Measurements from ENCODE around the gene SPSB2.
"Not testable (repeated sequence)": the region's sequence is repeated elsewhere in the genome, so short reads cannot be mapped to it uniquely, and the experiment has no call there.

SPSB2 gene

DNA sequence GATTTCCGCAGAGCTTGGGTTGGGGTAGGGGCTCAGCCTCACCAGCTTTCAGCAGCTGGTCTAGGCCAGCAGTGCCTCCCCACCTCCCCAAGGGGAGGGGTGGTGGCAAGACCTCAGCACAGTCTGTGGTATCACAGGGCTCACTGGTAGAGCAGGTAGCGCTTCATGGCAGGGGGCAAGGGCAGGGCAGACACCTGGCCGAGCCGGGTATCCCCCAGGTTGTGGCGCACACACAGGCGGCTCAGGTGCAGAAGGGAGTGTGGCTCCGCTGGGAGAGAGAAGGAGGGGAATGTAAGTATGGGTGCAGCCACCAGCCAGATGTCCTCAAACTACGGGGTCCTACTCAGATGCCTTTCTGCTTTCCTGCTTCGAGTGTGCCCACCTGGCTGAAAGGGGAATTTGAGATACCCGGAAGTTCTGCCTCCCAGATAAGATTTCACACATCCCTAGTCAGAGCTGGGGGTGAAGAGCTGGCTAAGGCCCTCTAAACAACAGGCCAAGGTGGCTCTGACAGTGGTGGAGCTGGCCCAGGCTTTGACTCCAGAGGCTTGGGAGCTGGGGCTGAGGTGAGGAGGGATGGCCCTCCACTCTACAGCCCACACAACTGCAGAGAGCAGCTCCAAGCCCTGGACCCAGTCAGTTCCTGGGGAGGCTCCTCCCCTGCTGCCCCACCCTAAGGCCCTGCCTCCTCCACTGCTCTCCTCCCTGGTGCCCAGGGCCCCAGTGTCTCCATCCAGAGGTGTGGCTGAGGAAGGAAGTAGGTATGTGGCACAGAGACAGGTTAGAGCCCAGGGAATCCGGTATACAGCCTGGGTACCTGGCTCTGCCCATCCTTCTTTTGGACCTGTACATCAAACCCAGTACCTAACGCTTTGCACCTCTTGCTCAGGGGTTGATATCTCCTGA is 1.8 kb downstream of the SPSB2 start:
- DNase-seq (ENCODE audit: low read depth in 1 of 2, low spot score in 1 of 2), result no peak

- DNase-seq (ENCODE audit: low read depth in 1 of 2, low spot score in 1 of 2), result not testable (repeated sequence)
Observed at GRCh38 chr12:6870304-6870703, 2.8 kb downstream of the SPSB2 start.

GRCh38 chr12:6869049-6870021 is 3.8 kb downstream of the SPSB2 start:
- peak; percentile 76 to 78 for DNase-seq (ENCODE audit: low read depth in 1 of 2, low spot score in 1 of 2)

GRCh38 chr12:6868211-6869048 is 4.7 kb downstream of the SPSB2 start:
- no peak for DNase-seq (ENCODE audit: low read depth in 1 of 2, low spot score in 1 of 2)

- DNase-seq (ENCODE audit: low read depth in 1 of 2, low spot score in 1 of 2), result peak; percentile 64 to 71
Observed at GRCh38 chr12:6867413-6868210, 5.5 kb downstream of the SPSB2 start, which contains the start of gene TPI1. Gene TPI1, plus strand, starts transcription at chr12:6867531. Its CDS starts 36 bp downstream, at chr12:6867567.

DNA sequence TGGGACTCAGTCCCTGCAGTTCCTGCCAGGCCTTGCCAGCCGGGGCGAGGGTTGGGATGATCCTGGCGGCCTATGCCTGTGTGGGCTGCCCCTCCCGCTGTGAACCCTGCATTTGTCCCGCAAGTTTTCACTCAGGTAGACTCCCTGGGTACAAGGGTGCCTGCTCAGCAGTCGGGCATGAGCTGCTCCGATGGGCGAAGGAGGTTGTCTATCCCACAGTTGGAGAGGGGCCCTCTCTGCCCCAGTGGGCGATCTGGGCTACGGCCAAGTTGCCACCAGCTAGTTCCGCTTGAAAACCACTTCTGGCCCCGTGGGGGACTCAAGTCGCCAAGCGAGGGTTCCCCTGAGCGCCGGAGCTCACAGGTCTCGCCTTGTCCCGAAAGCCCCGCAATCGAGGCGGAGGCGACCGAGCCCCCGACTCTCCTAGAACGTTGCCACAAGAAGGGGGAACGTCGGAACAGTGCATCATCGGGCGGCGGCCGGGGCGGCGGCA is 6.1 kb downstream of the SPSB2 start:
- DNase-seq (ENCODE audit: low read depth in 1 of 2, low spot score in 1 of 2), result no peak

GRCh38 chr12:6866163-6866919 is 6.8 kb downstream of the SPSB2 start:
- no peak for DNase-seq (ENCODE audit: low read depth in 1 of 2, low spot score in 1 of 2)

DNA sequence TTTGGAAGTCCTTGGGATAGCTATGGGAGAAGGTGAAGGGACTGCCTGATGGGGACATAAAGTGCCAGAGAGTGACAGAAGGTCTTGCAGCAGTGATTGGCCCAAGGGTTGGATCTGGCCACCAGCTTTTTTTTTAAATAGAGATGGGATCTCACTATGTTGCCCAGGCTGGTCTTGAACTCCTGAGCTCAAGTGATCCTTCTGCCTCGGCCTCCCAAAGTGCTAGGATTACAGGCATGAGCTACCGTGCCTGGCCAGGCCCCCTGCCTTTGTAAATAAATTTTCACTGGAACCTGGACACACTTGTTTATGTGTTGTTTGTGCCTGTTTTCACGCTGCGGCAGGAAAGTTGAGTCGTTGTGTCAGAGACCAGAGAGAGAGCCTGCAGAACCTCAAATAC is 7.8 kb downstream of the SPSB2 start:
- not testable (repeated sequence) for DNase-seq (ENCODE audit: low read depth in 1 of 2, low spot score in 1 of 2)

GRCh38 chr12:6863586-6864321 is 9.3 kb downstream of the SPSB2 start:
- DNase-seq (ENCODE audit: low read depth in 1 of 2, low spot score in 1 of 2), result no peak

DNA sequence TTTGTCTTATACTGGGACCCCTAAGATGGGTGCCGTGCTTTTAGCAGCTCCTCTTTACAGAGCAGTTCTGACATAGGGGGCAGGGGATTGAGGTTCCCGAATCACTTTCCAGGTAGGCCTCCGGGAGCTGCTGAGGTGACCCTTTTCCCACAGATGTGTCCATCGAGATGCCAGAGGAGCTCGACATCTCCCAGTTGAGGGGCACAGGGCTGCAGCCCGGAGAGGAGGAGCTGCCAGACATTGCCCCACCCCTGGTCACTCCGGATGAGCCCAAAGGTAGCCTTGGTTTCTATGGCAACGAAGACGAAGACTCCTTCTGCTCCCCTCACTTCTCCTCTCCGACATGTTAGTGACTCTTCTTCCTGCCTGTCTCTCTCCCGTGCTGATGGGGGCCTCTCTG is 10.1 kb downstream of the SPSB2 start:
- DNase-seq (ENCODE audit: low read depth in 1 of 2, low spot score in 1 of 2), result no peak

DNA sequence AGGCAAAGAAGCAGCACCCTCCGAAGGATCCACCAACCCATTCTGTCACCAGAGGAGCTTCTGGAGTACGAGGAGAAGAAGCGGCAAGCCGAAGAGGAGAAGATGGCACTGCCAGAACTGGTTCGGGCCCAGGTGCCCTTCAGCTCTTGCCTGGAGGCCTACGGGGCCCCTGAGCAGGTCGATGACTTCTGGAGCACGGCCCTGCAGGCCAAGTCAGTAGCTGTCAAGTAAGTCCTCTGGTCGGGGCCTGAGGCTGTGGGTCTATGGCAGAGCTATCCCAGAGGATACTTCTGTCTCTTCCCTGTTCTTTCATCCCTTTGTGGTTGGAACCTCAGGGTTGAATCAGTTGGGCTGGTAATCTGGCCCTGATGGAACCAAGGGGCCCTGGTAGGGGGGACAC is 11.7 kb downstream of the SPSB2 start:
- no peak for DNase-seq (ENCODE audit: low read depth in 1 of 2, low spot score in 1 of 2)

GRCh38 chr12:6860942-6861341 is 12.2 kb downstream of the SPSB2 start:
- DNase-seq (ENCODE audit: low read depth in 1 of 2, low spot score in 1 of 2), result no peak

GRCh38 chr12:6860116-6860515 is 13.0 kb downstream of the SPSB2 start:
- DNase-seq (ENCODE audit: low read depth in 1 of 2, low spot score in 1 of 2), result no peak

GRCh38 chr12:6858799-6859198 is 14.3 kb downstream of the SPSB2 start:
- DNase-seq (ENCODE audit: low read depth in 1 of 2, low spot score in 1 of 2), result no peak

DNA sequence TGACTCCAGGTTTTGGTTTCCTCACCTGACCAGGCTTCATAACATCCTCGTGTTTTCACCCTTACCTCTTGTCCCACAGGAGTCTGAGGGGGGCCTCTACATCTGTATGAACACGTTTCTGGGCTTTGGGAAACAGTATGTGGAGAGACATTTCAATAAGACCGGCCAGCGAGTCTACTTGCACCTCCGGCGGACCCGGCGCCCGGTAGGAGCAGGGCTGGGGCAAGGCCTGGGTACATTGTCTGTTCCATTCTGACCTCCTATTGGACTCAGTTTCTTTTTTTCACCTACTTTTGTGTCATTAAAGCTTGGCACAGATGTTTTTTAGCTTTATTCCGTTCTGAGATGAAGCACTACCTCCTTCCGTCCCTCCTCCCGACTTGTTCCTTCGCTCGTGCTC is 17.8 kb downstream of the SPSB2 start:
- no peak for DNase-seq (ENCODE audit: low read depth in 1 of 2, low spot score in 1 of 2)

GRCh38 chr12:6854036-6854435 is 19.1 kb downstream of the SPSB2 start:
- no peak for DNase-seq (ENCODE audit: low read depth in 1 of 2, low spot score in 1 of 2)

- DNase-seq (ENCODE audit: low read depth in 1 of 2, low spot score in 1 of 2), result no peak
Observed at GRCh38 chr12:6853626-6854025, 19.5 kb downstream of the SPSB2 start.

DNA sequence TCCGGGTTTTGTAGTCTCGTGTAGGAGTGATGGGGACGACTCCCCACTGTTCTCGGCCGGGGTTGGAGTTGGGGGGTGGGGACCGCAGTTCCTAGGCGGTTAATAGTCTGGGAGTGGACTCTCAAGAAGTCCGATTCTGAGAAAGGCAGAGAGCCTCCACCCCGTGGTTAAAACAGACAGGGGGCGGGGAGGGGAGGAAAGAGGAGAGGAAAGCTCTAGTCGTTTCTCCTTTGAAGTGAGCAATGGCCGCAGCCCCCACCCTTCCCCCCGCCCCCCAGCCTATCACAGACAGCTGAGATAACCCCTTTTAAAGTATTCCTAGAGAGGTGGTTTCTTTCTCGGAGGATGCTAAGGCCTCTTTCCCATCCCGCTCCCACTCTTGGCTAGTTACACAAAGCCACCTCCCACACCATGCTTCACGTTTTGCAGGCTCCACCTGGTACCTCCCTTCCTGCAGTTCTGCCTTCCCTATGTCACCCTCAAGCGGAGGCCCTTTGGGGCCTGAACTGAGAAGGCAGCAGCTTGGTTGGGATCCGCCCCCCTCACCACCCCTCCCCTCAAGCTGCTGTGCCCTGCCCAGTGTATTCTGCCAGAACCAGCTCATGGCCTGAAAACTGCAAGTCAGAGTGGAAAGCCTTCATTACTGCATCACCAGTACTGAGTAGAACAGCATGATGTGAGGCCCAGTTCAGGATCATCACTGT is 20.3 kb downstream of the SPSB2 start:
- peak; percentile 54 to 72 for DNase-seq (ENCODE audit: low read depth in 1 of 2, low spot score in 1 of 2)

All from activated CD4-positive, alpha-beta T cell treated with anti-CD3 and anti-CD28 coated beads, Interleukin-2, amount 50 U/mL, for 24 hours (primary cell).